22Rv1 (cell line): ENCODE measurements around the gene CYB561D2.

Experiments
- H3K27ac ChIP-seq: fragments of 450-650 bp; 2 replicates; pipeline ENCODE4 v1.5.1; 2017
- CTCF ChIP-seq: fragments of 450-650 bp; IDR thresholded peaks from 2 replicates; pipeline ENCODE4 v1.5.1; 2017; ENCODE audit warnings: mild to moderate bottlenecking
- ZFX ChIP-seq: fragments of 450-650 bp; IDR thresholded peaks from 2 replicates; pipeline ENCODE4 v1.6.1; 2017; ENCODE audit warnings: antibody characterized with exemption, borderline replicate concordance

The CYB561D2 gene

DNA sequence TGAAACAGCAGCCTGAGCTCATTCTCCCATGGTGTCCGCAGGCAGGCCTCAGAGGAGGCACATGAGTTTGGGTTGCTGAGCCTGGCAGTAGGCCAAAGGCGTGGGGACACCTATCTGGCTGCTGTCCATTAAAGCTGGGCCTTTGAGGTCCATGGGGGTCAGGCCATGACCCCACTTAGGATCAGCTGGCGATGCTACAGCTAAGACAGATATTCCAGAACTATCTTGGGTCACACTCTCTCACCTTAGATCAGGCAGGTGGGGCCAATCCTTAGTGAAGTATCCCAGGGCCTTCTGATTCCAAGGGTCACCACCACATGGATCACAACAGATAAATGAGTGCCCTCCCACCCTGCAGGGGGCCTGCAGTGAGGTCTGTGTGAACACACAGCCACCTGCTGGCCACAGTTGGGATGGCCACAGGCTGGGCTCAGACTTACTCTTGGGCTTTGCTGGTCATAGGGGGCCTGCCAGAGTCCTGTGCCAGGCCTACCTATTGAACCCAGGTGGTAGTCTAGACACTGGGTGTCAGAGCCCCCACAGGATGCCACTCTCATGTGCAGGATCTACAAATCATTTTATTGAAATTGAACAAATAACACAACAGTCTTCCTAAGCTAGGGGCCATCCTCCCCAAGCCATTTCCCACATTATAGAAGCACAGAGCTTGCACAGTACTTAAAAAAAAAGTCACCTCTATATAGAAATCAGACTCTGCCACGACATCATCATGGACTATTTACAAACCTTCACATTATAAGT lies 26.1 kb upstream of the CYB561D2 start:
- TF ChIP-seq ZFX (no peak), CTCF (peak; percentile 89)
- peak overlapping the region; percentile 85 for H3K27ac ChIP-seq

DNA sequence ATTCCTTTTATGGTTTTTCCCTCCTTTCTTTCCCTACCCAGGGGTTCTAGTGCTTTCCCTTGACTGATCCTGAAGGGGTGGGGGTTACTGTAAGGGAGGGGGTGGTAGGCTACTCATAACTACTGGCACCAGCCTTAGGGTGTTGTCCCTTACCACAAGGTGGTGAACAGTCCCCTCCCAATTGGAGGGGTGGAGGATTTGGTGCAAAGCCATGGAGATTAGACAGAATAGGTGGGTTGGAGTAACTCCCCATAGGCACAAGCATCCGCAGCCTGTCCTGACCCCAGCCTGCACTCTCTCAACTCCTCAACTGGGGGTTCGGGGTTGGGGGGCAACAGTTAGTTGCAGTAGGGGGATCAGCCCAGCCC lies 25.6 kb upstream of the CYB561D2 start:
- peak overlapping the region; percentile 85; the same call in 1 of the 2 replicates for H3K27ac ChIP-seq
- TF ChIP-seq CTCF (no peak), ZFX (no peak)

- TF ChIP-seq CTCF (no peak), ZFX (no peak)
- no peak overlapping the region for H3K27ac ChIP-seq
Measured at GRCh38 chr3:50325497-50326181, 25.0 kb upstream of the CYB561D2 start.

DNA sequence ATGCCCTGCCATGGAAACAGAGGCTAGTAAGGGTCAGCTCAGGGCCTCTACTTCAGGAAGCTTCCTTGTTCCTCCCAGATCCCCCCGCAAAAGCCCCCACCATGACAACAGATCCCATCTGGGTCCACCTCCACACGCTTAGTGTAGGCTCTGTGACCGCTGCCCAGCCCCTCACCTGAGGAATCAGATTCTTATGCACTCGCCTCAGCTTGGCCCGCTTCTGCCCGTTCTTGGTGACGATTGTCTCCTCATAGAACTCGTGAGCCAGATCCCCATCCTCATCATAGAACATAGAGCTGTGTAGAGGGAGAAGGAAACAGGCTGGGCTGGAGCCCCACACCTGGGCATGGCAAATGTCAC lies 24.5 kb upstream of the CYB561D2 start:
- no peak for TF ChIP-seq ZFX
- TF ChIP-seq CTCF: no peak
- H3K27ac ChIP-seq: no peak overlapping the region

DNA sequence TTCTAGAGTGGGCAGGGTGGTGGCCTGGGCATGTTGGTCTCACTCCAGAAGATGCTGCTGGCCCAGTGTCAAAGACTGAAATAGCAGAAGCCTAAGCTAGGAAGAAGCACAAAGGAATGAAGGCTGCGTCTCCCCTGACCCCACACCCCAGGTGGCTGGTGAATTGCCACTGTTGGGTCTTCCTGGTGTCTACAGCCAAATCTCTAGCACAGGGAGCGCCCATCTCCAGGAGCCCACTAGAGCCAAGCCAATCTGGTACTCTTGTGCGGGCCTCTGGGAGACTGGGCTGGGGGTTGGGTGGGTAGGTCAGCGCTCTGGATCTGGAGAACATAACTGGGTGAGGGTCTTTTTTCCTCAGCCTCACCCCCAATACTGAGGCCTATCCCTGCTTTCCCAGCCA lies 23.5 kb upstream of the CYB561D2 start:
- TF ChIP-seq ZFX: no peak
- no peak for TF ChIP-seq CTCF
- H3K27ac ChIP-seq: peak overlapping the region; percentile 77

DNA sequence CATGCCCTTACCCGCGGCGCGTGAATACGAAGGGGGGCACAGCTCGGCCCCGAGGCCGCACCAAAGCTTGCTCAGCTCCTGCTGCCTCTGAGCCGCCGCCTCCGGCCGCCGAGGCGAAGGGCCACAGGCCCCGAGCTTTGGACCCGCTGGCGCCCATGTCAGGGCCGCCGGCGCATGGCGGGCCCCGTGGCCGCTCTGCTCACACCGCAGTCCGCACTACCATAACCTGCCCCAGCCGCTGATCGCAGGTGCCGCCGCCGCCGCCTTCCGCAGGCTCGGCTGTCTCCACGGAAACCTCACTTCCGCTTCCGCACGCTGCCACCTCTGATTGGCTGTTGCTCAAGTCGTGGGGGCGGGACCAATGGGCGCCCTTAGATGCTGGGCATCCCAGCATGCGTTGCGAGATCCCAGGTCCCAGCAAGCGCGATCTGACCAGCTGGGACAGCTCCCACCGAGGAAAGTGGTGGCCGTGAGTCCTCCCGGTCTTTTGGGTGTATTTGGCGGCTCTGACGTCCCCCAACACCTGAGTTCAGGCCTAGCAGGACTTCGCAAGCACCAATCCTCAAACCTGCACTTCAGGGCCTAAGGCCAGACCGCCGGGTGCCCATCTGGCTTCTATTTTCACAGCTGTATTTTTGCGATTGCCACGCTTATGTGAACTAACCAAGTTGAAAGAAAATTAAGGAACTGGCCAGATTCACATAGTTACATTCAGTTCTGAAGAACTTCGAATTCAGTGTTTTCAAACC lies 22.5 kb upstream of the CYB561D2 start, which contains the start of gene TUSC2:
Gene TUSC2 (minus strand): TSS at position 281 of the 749 bp plus-strand sequence. CDS start 124 bp downstream, at position 157.
- peak within 1 kb of the TSS; percentile 77 for H3K27ac ChIP-seq
- TF ChIP-seq CTCF (no peak), ZFX (no peak)
